Hepatocyte (in vitro differentiated cells): Measurements from ENCODE around the gene C3orf20. TPM values are rescaled to one million over a fixed set of nuclear protein-coding genes. Genes with fewer than 3 reads are reported as not detected.

Experiments used
- DNase-seq: peaks from one replicate; pipeline ENCODE4 v3.0.0-alpha.2; 2016; ENCODE audit warnings: low spot score
- H2AFZ ChIP-seq: fragments of 200-600 bp; sonication (generic); 2 replicates; pipeline ENCODE4 v1.6.0; 2016; ENCODE audit warnings: antibody characterized with exemption, mild to moderate bottlenecking
- H3K27ac ChIP-seq: fragments of 200-600 bp; sonication (generic); 2 replicates; pipeline ENCODE4 v1.5.1; 2016; ENCODE audit warnings: mild to moderate bottlenecking
- H3K27me3 ChIP-seq: fragments of 200-600 bp; sonication (generic); 2 replicates; pipeline ENCODE4 v1.6.1; 2016
- H3K36me3 ChIP-seq: fragments of 200-600 bp; sonication (generic); replicated peaks from 2 replicates; pipeline ENCODE4 v1.5.1; 2016; ENCODE audit warnings: low read depth; ENCODE audit not compliant: insufficient read depth
- H3K4me1 ChIP-seq: fragments of 200-600 bp; sonication (generic); 2 replicates; pipeline ENCODE4 v1.5.1; 2016; ENCODE audit warnings: mild to moderate bottlenecking, moderate library complexity; ENCODE audit not compliant: insufficient read depth
- H3K4me2 ChIP-seq: fragments of 200-600 bp; sonication (generic); 2 replicates; pipeline ENCODE4 v1.6.0; 2016
- H3K4me3 ChIP-seq: fragments of 200-600 bp; sonication (generic); 2 replicates; pipeline ENCODE4 v1.5.1; 2016; ENCODE audit warnings: mild to moderate bottlenecking
- H3K79me2 ChIP-seq: fragments of 200-600 bp; sonication (generic); 2 replicates; pipeline ENCODE4 v1.6.0; 2017; ENCODE audit warnings: mild to moderate bottlenecking
- H3K9me2 ChIP-seq: fragments of 200-600 bp; sonication (generic); replicated peaks from 2 replicates; pipeline ENCODE4 v1.6.0; 2017; ENCODE audit warnings: mild to moderate bottlenecking; ENCODE audit not compliant: insufficient read depth
- H3K9me3 ChIP-seq: fragments of 200-600 bp; sonication (generic); 2 replicates; pipeline ENCODE4 v1.5.1; 2016; ENCODE audit warnings: low read depth, mild to moderate bottlenecking
- H4K20me1 ChIP-seq: fragments of 200-600 bp; sonication (generic); 2 replicates; pipeline ENCODE4 v1.6.0; 2016; ENCODE audit warnings: mild to moderate bottlenecking; ENCODE audit not compliant: insufficient read depth, poor library complexity, severe bottlenecking
- EZH2 ChIP-seq: fragments of 200-600 bp; sonication (generic); IDR thresholded peaks from 2 replicates; pipeline ENCODE4 v1.6.1; 2016; ENCODE audit warnings: antibody characterized with exemption, mild to moderate bottlenecking, borderline replicate concordance
- EZH2phosphoT487 ChIP-seq: fragments of 200-600 bp; sonication (generic); IDR thresholded peaks from one replicate; pipeline ENCODE4 v1.6.1; 2018; ENCODE audit warnings: antibody characterized with exemption, mild to moderate bottlenecking, low read depth, moderate library complexity; ENCODE audit not compliant: unreplicated experiment, severe bottlenecking
- WGBS: methylation state at CpG from one replicate; pipeline ENCODE4 v1.1.6; 2016; ENCODE audit warnings: low lambda C conversion rate; ENCODE audit errors: missing lambda C conversion rate; 5-methylcytosine and 5-hydroxymethylcytosine counted together
- polyA plus RNA-seq: library from polyadenylated mRNA; unstranded; fragments of >200 nt; fragmentation: Nextera tagmentation; extraction: Ambion mirVana; gene quantifications from 2 replicates; pipeline ENCODE4 v1.2.1, GENCODE V29; 2016
- total RNA-seq: library from RNA; depleted of rRNA; stranded (reverse); fragments of >200 nt; gene quantifications from 2 replicates; pipeline ENCODE4 v1.2.3, GENCODE V29; 2014
- TF ChIP-seq, protein P1 (sequence below): fragments of 200-600 bp; sonication (generic); IDR thresholded peaks from 2 replicates; pipeline ENCODE4 v1.5.1; 2016; ENCODE audit warnings: antibody characterized with exemption, mild to moderate bottlenecking; ENCODE audit not compliant: poor library complexity

Gene C3orf20
- total and polyA plus RNA-seq, 2 experiments from 2014 or later = 0.07 TPM; not detected in 1

DNA sequence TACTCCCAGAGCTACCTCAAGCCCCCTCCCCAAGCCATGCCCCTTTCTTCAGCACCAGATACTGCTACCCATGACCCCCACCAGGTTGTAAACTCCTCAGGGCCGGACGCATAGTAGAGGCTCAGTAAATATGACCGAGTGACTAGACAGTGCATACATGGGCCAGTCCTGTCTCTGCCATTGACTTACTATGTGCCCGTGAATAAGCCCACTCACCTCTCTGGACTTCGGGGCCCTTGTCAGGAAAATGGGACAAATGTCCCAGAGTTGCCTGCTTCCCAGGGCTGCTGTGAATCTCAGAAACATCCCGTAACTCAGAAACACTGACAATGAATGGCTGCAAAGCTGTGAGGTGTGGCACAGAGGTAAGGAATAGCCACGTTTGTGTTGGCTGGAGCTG lies 95.7 kb downstream of the C3orf20 start:
- Histone ChIP-seq H3K27me3 (no peaks in the 10 kb centered on the region), H4K20me1 (no peaks in the 10 kb centered on the region), H3K9me3 (no peaks in the 10 kb centered on the region), H3K4me2 (no peak overlapping the region), H3K4me1 (no peaks in the 10 kb centered on the region), H3K79me2 (no peaks in the 10 kb centered on the region), H3K36me3 (no peaks in the 10 kb centered on the region), H2AFZ (no peak overlapping the region), H3K4me3 (no peak overlapping the region), H3K9me2 (no peaks in the 10 kb centered on the region), H3K27ac (no peak overlapping the region)
- TF ChIP-seq, protein P1, sequence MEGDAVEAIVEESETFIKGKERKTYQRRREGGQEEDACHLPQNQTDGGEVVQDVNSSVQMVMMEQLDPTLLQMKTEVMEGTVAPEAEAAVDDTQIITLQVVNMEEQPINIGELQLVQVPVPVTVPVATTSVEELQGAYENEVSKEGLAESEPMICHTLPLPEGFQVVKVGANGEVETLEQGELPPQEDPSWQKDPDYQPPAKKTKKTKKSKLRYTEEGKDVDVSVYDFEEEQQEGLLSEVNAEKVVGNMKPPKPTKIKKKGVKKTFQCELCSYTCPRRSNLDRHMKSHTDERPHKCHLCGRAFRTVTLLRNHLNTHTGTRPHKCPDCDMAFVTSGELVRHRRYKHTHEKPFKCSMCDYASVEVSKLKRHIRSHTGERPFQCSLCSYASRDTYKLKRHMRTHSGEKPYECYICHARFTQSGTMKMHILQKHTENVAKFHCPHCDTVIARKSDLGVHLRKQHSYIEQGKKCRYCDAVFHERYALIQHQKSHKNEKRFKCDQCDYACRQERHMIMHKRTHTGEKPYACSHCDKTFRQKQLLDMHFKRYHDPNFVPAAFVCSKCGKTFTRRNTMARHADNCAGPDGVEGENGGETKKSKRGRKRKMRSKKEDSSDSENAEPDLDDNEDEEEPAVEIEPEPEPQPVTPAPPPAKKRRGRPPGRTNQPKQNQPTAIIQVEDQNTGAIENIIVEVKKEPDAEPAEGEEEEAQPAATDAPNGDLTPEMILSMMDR = no peak
- TF ChIP-seq EZH2phosphoT487 = no peak
- no peak for TF ChIP-seq EZH2
- DNase-seq = no peak
- 91% methylated on average over 7 of the region's 7 CpGs for WGBS

GRCh38 chr3:14771593-14772497 lies 96.9 kb downstream of the C3orf20 start:
- Histone ChIP-seq H4K20me1 (no peaks in the 10 kb centered on the region), H3K9me2 (no peaks in the 10 kb centered on the region), H3K4me1 (no peaks in the 10 kb centered on the region), H3K27ac (no peak overlapping the region), H3K9me3 (no peaks in the 10 kb centered on the region), H3K79me2 (no peaks in the 10 kb centered on the region), H3K4me2 (no peak overlapping the region), H3K36me3 (no peaks in the 10 kb centered on the region), H2AFZ (no peak overlapping the region), H3K4me3 (no peak overlapping the region), H3K27me3 (no peaks in the 10 kb centered on the region)
- DNase-seq = no peak
- WGBS = 92% methylated on average over 18 of the region's 18 CpGs
- TF ChIP-seq EZH2 (no peak), EZH2phosphoT487 (no peak)
- TF ChIP-seq, protein P1 = no peak

GRCh38 chr3:14772533-14773138 lies 97.7 kb downstream of the C3orf20 start:
- no peak overlapping the region for H3K4me2 ChIP-seq
- H3K27ac ChIP-seq = no peak overlapping the region
- no peaks in the 10 kb centered on the region for H3K27me3 ChIP-seq
- TF ChIP-seq, protein P1 = no peak
- TF ChIP-seq EZH2phosphoT487 (no peak), EZH2 (no peak)
- H3K79me2 ChIP-seq = no peaks in the 10 kb centered on the region
- no peaks in the 10 kb centered on the region for H3K9me2 ChIP-seq
- no peaks in the 10 kb centered on the region for H3K36me3 ChIP-seq
- DNase-seq = no peak
- 95% methylated on average over 16 of the region's 16 CpGs for WGBS
- no peak overlapping the region for H2AFZ ChIP-seq
- no peaks in the 10 kb centered on the region for H3K4me1 ChIP-seq
- H4K20me1 ChIP-seq = no peaks in the 10 kb centered on the region
- H3K4me3 ChIP-seq = no peak overlapping the region
- no peaks in the 10 kb centered on the region for H3K9me3 ChIP-seq
